Islet precursor cell (in vitro differentiated cells): ENCODE measurements around the gene LLPH.
"Not testable (repeated sequence)": the region's sequence is repeated elsewhere in the genome, so short reads cannot be mapped to it uniquely, and the experiment has no call there.

Experiments
- DNase-seq: peaks from one replicate; pipeline ENCODE4 v3.0.0-alpha.2; 2018

Gene LLPH

DNA sequence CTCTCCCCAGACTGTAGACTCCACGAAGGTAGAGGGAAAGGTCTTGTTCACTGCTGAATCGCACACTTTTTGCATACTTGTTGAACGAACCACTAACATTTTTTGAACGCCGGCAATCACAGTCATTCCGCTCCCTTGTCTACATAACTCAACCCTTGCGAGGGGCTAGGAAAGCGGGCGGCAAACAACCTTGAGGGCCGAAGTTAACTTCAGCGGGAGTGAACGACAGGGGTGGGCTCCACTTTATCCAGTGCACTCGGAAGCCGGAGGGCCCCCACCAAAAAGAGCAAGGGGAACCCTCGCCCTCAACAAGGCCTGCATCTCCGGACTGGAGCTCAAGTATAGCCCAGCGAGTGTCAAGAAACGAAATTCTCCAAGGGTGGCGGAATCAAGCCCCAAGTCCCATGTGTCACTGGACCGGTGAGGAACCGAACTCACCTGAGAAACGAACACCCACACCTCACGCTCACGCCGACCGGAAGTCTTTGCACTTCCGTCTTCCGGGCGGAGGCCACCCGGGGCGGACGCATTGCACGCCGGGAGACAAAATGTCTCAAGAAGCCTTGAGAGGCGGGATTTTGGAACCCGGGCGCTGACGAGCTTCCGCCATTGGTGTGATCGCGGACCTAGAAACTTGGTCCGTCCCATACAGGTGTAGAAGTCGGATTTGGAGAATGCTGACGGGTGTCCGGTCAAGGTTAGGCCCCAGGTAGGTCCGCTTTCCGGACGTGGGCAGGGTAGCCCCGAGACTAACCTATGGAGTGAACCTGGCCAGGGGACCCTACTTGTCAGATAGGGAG is at the start of gene LLPH:
Gene LLPH, minus strand, starts transcription at position 484 of the 800 bp plus-strand sequence. CDS start 1,644 bp downstream, outside the sequence.
- DNase-seq = peak; percentile 97

GRCh38 chr12:66176105-66176900 is 45.8 kb upstream of the LLPH start:
- DNase-seq = no peak

- DNase-seq = not testable (repeated sequence)
Measured at GRCh38 chr12:66174391-66175325, 44.1 kb upstream of the LLPH start.

DNA sequence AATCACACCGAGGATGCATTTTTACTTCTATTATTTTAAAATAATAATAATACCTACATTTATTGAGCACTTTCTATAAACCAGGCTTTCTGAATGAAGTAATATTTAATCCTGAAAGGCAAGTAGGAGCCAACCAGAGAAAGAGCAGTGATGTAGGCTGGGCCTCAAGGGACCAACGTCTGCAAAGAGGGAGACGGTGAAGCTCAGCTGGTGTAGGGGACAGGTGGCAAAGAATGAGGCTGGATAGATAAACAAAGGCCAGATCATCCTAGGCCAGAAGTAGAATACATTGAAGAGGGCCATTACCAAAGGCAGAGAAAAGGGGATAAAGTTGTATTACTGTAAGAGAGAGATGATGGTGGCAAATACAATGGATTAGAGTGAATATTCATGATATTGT is 40.1 kb upstream of the LLPH start:
- no peak for DNase-seq

GRCh38 chr12:66169221-66170170 is 38.9 kb upstream of the LLPH start, which contains the start of gene TMBIM4:
Gene TMBIM4, minus strand, starts transcription at chr12:66169996. Its CDS starts 45 bp downstream, at chr12:66169951.
- DNase-seq = peak; percentile 98

GRCh38 chr12:66168410-66168809 is 37.9 kb upstream of the LLPH start:
- DNase-seq = no peak

GRCh38 chr12:66166561-66166960 is 36.0 kb upstream of the LLPH start:
- DNase-seq = no peak

GRCh38 chr12:66165141-66165540 is 34.6 kb upstream of the LLPH start:
- no peak for DNase-seq

DNA sequence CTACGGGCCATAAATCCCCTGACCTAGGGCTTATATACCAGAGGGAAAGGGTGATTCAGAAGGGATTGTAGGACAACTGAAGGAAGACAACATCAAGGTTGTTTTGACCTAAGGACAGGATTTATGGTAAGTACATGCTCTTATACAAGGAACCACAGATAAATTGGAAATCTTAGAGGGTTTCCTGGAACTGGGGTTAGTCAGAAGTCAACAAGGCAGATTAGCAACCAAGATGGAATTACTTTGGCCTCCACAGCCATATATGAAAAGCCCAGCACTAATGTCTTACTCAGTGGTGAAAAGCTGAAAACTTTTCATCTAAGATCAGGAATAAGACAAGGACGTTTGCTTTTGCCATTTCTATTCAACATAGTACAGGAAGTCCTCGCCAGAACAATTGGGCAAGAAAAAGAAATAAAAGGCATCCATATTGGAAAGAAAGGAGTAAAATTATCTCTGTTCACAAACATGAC is 33.8 kb upstream of the LLPH start:
- DNase-seq = no peak

DNA sequence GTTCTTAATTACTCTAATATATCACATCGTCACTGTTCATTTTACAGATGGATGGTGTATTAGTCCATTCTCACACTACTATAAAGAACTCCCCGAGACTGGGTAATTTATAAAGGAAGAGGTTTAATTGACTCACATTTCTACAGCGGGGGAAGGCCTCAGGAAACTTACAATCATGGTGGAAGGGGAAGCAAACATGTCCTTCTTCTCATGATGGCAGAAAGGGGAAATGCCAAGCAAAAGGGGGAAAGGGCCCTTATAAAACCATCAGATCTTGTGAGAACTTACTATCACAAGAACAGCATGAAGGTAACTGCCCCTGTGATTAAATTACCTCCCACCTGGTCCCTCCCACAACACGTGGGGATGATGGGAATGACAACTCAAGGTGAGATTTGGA is 32.7 kb upstream of the LLPH start:
- DNase-seq = no peak

GRCh38 chr12:66162701-66163100 is 32.2 kb upstream of the LLPH start:
- DNase-seq = no peak

DNA sequence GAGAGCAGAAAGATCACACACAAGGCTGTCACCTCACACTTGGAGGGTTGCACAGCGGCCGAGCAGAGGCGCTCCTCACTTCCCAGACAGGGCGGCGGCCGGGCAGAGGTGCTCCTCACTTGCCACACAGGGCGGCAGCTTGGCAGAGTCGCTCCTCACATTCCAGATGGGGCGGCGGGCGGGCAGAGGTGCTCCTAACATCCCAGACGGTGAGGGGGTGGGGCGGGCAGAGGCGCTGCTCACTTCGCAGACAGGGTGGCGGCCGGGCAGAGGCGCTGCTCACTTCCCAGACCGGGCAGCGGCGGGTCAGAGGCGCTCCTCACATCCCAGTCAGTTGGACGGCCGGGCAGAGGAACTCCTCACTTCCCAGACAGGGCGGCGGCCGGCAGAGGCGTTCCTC is 30.2 kb upstream of the LLPH start:
- DNase-seq = no peak

DNA sequence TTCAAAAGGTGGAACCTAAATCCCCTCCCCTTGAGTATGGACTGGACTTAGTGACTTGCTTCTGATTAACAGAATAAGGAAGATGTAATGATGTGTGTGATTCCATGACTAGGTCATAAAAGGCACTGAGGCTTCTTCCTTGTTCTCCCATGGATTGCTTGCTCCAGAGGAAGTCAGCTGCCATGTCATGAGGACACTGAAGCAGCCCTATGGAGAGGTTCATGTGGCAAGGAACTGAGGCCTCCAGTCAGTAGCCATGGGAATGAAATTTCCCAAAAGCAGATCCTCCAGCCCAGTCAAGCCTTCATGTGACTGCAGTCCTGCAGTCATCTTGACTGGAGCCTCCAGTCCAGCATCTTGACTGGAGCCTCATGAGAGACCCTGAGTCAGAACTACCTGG is 28.6 kb upstream of the LLPH start:
- no peak for DNase-seq

DNA sequence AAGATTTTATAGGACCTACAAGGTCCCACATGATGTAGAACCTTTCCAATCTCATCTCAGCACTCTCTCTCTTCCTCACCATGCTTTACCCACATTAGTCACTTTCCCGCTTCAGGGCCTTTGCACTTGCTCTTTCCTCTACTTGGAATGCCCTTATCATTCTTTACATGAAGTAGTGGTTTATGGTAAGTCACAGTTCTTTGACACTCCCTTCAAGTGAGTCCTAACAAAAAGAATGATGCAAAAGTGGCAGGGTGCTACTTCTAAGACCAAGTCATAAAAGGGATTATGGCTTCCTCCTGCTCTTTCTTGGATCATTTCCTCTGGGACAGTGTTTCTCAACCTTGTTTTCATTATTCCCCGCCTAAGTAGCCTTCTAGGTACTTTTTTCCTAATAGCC is 26.1 kb upstream of the LLPH start:
- no peak for DNase-seq

DNA sequence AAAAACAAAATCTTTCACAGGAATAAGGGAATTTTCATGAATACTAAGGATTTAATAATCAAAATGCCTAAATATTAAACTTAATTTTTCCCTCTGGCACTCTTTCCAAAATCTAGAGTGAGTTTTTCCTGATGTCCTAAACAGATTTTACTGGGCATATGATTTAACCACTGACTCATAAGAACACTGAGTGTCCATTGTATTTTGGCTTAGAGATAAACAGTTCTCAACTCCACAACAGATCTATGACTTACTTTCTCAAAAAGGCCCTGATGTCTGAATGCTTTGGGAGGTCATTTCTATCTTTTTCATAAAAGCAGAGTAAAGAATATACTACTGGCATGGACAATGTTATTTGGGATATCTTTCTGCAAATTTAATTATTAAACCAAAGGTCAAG is 24.2 kb upstream of the LLPH start:
- no peak for DNase-seq

DNA sequence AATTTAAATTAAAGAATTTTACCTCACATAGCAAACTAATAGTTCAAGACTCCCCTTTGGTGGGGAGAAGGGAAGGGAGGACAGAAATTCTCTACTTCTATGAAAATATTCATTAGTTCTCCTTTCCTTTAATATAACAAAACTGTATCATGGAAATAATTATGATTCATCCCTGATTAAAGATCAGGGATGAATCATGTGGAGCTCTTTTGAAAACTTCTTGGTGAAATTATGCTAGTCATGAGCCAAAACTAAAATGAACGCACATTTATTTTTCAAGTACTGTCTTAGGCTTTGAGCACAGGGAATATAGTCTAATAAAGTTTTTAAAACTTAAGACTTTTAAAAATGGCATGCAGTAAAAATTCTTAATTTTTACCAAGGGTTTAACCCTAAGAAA is 22.2 kb upstream of the LLPH start:
- no peak for DNase-seq

- no peak for DNase-seq
Measured at GRCh38 chr12:66149702-66150398, 19.3 kb upstream of the LLPH start.

GRCh38 chr12:66144791-66145754 is 14.5 kb upstream of the LLPH start:
- no peak for DNase-seq

GRCh38 chr12:66143868-66144267 is 13.3 kb upstream of the LLPH start:
- DNase-seq = no peak

- no peak for DNase-seq
Measured at GRCh38 chr12:66142826-66143225, 12.3 kb upstream of the LLPH start.
